ENCODE results near the gene PCAT7.

DNA sequence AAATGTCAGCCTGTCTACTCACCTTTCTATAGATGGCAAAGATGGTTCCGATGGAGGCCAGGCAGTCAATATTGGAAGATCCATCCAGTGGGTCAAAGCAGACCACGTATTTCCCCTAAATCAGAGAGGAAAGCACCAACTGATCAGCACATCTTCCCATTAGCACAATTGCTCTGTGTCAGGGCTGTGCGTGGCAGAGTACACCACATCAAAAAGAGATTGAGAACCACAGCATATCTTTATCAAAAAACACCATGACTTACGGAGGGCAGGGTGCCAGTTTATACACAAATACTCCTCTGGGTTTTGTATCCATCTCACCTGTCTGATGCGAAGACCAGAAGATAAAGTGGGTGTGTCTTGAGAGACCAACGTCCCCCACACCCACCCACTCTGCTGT is 29.7 kb downstream of the PCAT7 start:
- TF ChIP-seq, protein P1, sequence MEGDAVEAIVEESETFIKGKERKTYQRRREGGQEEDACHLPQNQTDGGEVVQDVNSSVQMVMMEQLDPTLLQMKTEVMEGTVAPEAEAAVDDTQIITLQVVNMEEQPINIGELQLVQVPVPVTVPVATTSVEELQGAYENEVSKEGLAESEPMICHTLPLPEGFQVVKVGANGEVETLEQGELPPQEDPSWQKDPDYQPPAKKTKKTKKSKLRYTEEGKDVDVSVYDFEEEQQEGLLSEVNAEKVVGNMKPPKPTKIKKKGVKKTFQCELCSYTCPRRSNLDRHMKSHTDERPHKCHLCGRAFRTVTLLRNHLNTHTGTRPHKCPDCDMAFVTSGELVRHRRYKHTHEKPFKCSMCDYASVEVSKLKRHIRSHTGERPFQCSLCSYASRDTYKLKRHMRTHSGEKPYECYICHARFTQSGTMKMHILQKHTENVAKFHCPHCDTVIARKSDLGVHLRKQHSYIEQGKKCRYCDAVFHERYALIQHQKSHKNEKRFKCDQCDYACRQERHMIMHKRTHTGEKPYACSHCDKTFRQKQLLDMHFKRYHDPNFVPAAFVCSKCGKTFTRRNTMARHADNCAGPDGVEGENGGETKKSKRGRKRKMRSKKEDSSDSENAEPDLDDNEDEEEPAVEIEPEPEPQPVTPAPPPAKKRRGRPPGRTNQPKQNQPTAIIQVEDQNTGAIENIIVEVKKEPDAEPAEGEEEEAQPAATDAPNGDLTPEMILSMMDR (IDR thresholded peaks at IDR 0.05), result no peak
- TF ChIP-seq POLR2A (IDR thresholded peaks at IDR 0.05), result no peak
